Measurements from ENCODE around the gene COL6A2.

DNA sequence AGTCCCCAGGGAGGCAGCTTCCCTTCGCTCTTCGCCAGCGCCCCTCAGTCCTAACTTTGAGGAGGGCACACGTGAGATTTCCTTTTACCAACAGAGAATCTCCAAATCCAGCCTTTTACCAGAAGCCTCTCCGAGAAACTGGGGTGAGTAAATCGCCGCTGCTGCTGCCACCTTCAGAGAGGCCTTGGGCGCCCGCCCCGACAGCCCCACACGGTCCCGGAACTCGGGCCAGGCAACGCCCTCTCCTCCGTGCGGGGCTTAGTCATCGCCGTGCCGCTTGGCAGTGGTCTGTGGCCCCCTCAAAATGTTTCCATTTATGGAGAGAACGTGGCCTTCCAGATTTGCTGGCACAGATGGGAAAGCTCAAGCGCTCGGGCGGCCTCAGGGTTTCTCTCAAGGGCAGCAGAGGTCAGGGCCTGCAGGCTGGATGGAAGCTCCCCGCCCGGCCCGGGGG lies 41.4 kb upstream of the COL6A2 start:
- TF ChIP-seq POLR2A (IDR thresholded peaks at IDR 0.05) (no peak), POLR2AphosphoS5 (IDR thresholded peaks at IDR 0.05) (peak; percentile 62 to 83 (median 70)), CTCF (IDR thresholded peaks at IDR 0.05 in 8 of 11, conservative IDR thresholded peaks at IDR 0.05 in 3 of 11) (no peak)

All from spleen (tissue), 7 donors.